H9 (cell line): Measurements from ENCODE around the gene RAP1GAP. TPM values are rescaled to one million over a fixed set of nuclear protein-coding genes. Genes with fewer than 3 reads are reported as not detected.

Experiments used
- DNase-seq: peaks from one replicate; pipeline ENCODE4 v3.0.0-alpha.2; 2017
- H2AFZ ChIP-seq: one replicate; pipeline ENCODE4 v1.6.1; 2013; ENCODE audit warnings: mild to moderate bottlenecking, low read length, control low read depth, moderate library complexity
- H2AK5ac ChIP-seq: 2 replicates; pipeline ENCODE4 v1.6.1; 2013; ENCODE audit warnings: low read length, control low read depth, mixed read lengths; ENCODE audit not compliant: insufficient read length
- H2BK120ac ChIP-seq: one replicate; pipeline ENCODE4 v1.6.1; 2013; ENCODE audit warnings: low read depth, mild to moderate bottlenecking, low read length, control low read depth, inconsistent platforms; ENCODE audit not compliant: poor library complexity, severe bottlenecking
- H2BK12ac ChIP-seq: 2 replicates; pipeline ENCODE4 v1.6.1; 2013; ENCODE audit warnings: low read length, control low read depth, mixed read lengths, low read depth; ENCODE audit not compliant: insufficient read length
- H2BK15ac ChIP-seq: 2 replicates; pipeline ENCODE4 v1.6.1; 2013; ENCODE audit warnings: low read depth, low read length, control low read depth
- H2BK20ac ChIP-seq: one replicate; pipeline ENCODE4 v1.6.1; 2013; ENCODE audit warnings: low read depth, mild to moderate bottlenecking, low read length, control low read depth, inconsistent platforms; ENCODE audit not compliant: poor library complexity, severe bottlenecking
- H2BK5ac ChIP-seq: 2 replicates; pipeline ENCODE4 v1.6.1; 2013; ENCODE audit warnings: low read length, control low read depth, mixed read lengths; ENCODE audit not compliant: insufficient read length
- H3K14ac ChIP-seq: 2 replicates; pipeline ENCODE4 v1.6.1; 2013; ENCODE audit warnings: low read length, control low read depth; ENCODE audit not compliant: insufficient read depth
- H3K18ac ChIP-seq: 2 replicates; pipeline ENCODE4 v1.6.1; 2013; ENCODE audit warnings: low read depth, mild to moderate bottlenecking, mixed read lengths, low read length, control low read depth; ENCODE audit not compliant: insufficient read length
- H3K23ac ChIP-seq: 2 replicates; pipeline ENCODE4 v1.6.1; 2013; ENCODE audit warnings: low read length, control low read depth, mixed read lengths, low read depth; ENCODE audit not compliant: insufficient read length
- H3K23me2 ChIP-seq: 2 replicates; pipeline ENCODE4 v1.6.1; 2013; ENCODE audit warnings: low read depth, mild to moderate bottlenecking, mixed read lengths, low read length, control low read depth; ENCODE audit not compliant: insufficient read length, poor library complexity, severe bottlenecking
- H3K27ac ChIP-seq: 2 replicates; pipeline ENCODE4 v1.5.1; 2013; ENCODE audit warnings: low read length, control low read depth, mixed read lengths, low read depth; ENCODE audit not compliant: insufficient read length
- H3K27me3 ChIP-seq: 2 replicates; pipeline ENCODE4 v1.6.1; 2013; ENCODE audit warnings: low read length, control low read depth, inconsistent platforms; ENCODE audit not compliant: insufficient read depth
- H3K4ac ChIP-seq: 2 replicates; pipeline ENCODE4 v1.6.1; 2013; ENCODE audit warnings: low read depth, mild to moderate bottlenecking, control low read depth, inconsistent platforms, low read length, moderate library complexity
- H3K4me1 ChIP-seq: 2 replicates; pipeline ENCODE4 v1.6.1; 2013; ENCODE audit warnings: low read length, control low read depth, inconsistent platforms; ENCODE audit not compliant: insufficient read depth
- H3K4me2 ChIP-seq: 2 replicates; pipeline ENCODE4 v1.6.1; 2013; ENCODE audit warnings: low read length, control low read depth, mixed read lengths; ENCODE audit not compliant: insufficient read length, insufficient read depth
- H3K56ac ChIP-seq: 2 replicates; pipeline ENCODE4 v1.6.1; 2013; ENCODE audit warnings: low read depth, mild to moderate bottlenecking, mixed read lengths, low read length, control low read depth; ENCODE audit not compliant: insufficient read length
- H3K79me1 ChIP-seq: 2 replicates; pipeline ENCODE4 v1.6.1; 2013; ENCODE audit warnings: low read depth, mild to moderate bottlenecking, moderate library complexity, low read length, control low read depth, inconsistent platforms; ENCODE audit not compliant: insufficient read depth, poor library complexity, severe bottlenecking
- H3K79me2 ChIP-seq: 2 replicates; pipeline ENCODE4 v1.6.1; 2013; ENCODE audit warnings: low read length, control low read depth, inconsistent platforms; ENCODE audit not compliant: insufficient read depth
- H3K9ac ChIP-seq: 2 replicates; pipeline ENCODE4 v1.6.1; 2013; ENCODE audit warnings: low read length, control low read depth, mixed read lengths; ENCODE audit not compliant: insufficient read length; ENCODE audit errors: extremely low read depth
- H3K9me3 ChIP-seq: one replicate; pipeline ENCODE4 v1.6.1; 2013; ENCODE audit warnings: low read depth, low read length, inconsistent platforms; ENCODE audit not compliant: control insufficient read depth
- H3T11ph ChIP-seq: one replicate; pipeline ENCODE4 v1.6.1; 2013; ENCODE audit warnings: mild to moderate bottlenecking, low read length, control low read depth, inconsistent platforms
- H4K20me1 ChIP-seq: one replicate; pipeline ENCODE4 v1.6.1; 2013; ENCODE audit not compliant: control insufficient read depth, insufficient read length, insufficient read depth
- H4K5ac ChIP-seq: 2 replicates; pipeline ENCODE4 v1.6.1; 2013; ENCODE audit warnings: low read depth, mild to moderate bottlenecking, mixed read lengths, low read length, control low read depth; ENCODE audit not compliant: insufficient read length
- H4K8ac ChIP-seq: replicated peaks from 2 replicates; pipeline ENCODE4 v1.6.1; 2013; ENCODE audit warnings: low read length, control low read depth, mixed read lengths, low read depth; ENCODE audit not compliant: insufficient read length
- H4K91ac ChIP-seq: 2 replicates; pipeline ENCODE4 v1.6.1; 2013; ENCODE audit warnings: low read depth, mild to moderate bottlenecking, moderate library complexity, mixed read lengths, low read length, control low read depth; ENCODE audit not compliant: insufficient read length
- H3K27ac Mint-ChIP-seq, 3 experiments: 2 replicates in 2 of 3; 3 replicates in 1 of 3; pipeline ENCODE4 v1.8.0; 2020 to 2021; ENCODE audit warnings: mixed read lengths in 3 of 3, mild to moderate bottlenecking in 1 of 3, moderate library complexity in 1 of 3
- H3K27me3 Mint-ChIP-seq: 2 replicates; pipeline ENCODE4 v1.8.0; 2021; ENCODE audit warnings: low read depth, mild to moderate bottlenecking, moderate library complexity, mixed read lengths
- H3K36me3 Mint-ChIP-seq, 3 experiments: 2 replicates in 2 of 3; 3 replicates in 1 of 3; pipeline ENCODE4 v1.8.0; 2020 to 2021; ENCODE audit warnings: low read depth in 3 of 3, mixed read lengths in 3 of 3; ENCODE audit not compliant: insufficient read depth in 1 of 3
- H3K4me1 Mint-ChIP-seq, 2 experiments: 2 replicates each; pipeline ENCODE4 v1.8.0; 2020; ENCODE audit warnings: mixed read lengths in 2 of 2
- H3K4me3 Mint-ChIP-seq, 2 experiments: 2 replicates in 1 of 2; 3 replicates in 1 of 2; pipeline ENCODE4 v1.8.0; 2020 to 2021; ENCODE audit warnings: mild to moderate bottlenecking in 2 of 2, mixed read lengths in 2 of 2, moderate library complexity in 1 of 2
- H3K9me3 Mint-ChIP-seq, 2 experiments: 2 replicates in 1 of 2; 3 replicates in 1 of 2; pipeline ENCODE4 v1.8.0; 2020; ENCODE audit warnings: mild to moderate bottlenecking in 2 of 2, mixed read lengths in 2 of 2, moderate library complexity in 1 of 2
- CTCF ChIP-seq: fragments of 200-600 bp; sonication (generic); conservative IDR thresholded peaks from 3 replicates; pipeline ENCODE4 v1.8.0; 2021; ENCODE audit warnings: antibody characterized with exemption, mild to moderate bottlenecking
- WGBS: extraction: QIAGEN DNeasy Blood & Tissue Kit; methylation state at CpG from one replicate; pipeline ENCODE4 v1.1.7; 2013; ENCODE audit warnings: missing lambda C conversion rate, low lambda C conversion rate, mixed read lengths; ENCODE audit not compliant: insufficient read length; ENCODE audit errors: extremely low coverage; 5-methylcytosine and 5-hydroxymethylcytosine counted together
- total RNA-seq: library from RNA; stranded (reverse); gene quantifications from 2 replicates; pipeline ENCODE4 v1.2.1, GENCODE V29; 2021

Gene RAP1GAP
- total RNA-seq, 1 experiment from 2014 or later = 7.9 TPM

- peak overlapping the region in 1 of 2 experiments; percentile 30; a peak in 2 of 5 replicates for H3K4me3 Mint-ChIP-seq
- Histone ChIP-seq H2BK15ac (no peak overlapping the region), H2BK5ac (no peak overlapping the region), H3K4ac (no peak overlapping the region), H3K9me3 (no peaks in the 10 kb centered on the region), H3K23ac (no peak overlapping the region), H3K14ac (no peak overlapping the region), H3K79me2 (no peaks in the 10 kb centered on the region), H3K18ac (no peak overlapping the region), H3K27me3 (no peaks in the 10 kb centered on the region; the same call in 1 of the 2 replicates), H3K23me2 (peaks cover 14% of the 10 kb centered on the region), H3K9ac (no peak overlapping the region), H4K8ac (no peak overlapping the region), H3K27ac (no peak overlapping the region), H3K79me1 (no peaks in the 10 kb centered on the region), H2BK20ac (no peak overlapping the region), H2AFZ (no peak overlapping the region), H4K5ac (no peak overlapping the region), H3T11ph (no peak overlapping the region), H2BK12ac (no peak overlapping the region), H3K56ac (no peak overlapping the region), H2AK5ac (no peak overlapping the region), H4K91ac (no peak overlapping the region), H3K4me1 (no peaks in the 10 kb centered on the region; the same call in 1 of the 2 replicates), H4K20me1 (no peaks in the 10 kb centered on the region), H3K4me2 (no peak overlapping the region), H2BK120ac (no peak overlapping the region)
- H3K27ac Mint-ChIP-seq = no peak overlapping the region; a peak in 1 of 7 replicates
- peaks cover 32% of the 10 kb centered on the region for H3K27me3 Mint-ChIP-seq
- H3K9me3 Mint-ChIP-seq = no peaks in the 10 kb centered on the region
- no peak for TF ChIP-seq CTCF
- DNase-seq = no peak
- WGBS = no CpG with 5 or more reads among the region's 22 CpGs
- H3K36me3 Mint-ChIP-seq = no peaks in the 10 kb centered on the region; a peak in 1 of 7 replicates
- H3K4me1 Mint-ChIP-seq = peaks cover 28 to 45% of the 10 kb centered on the region in 2 experiments
Measured at GRCh38 chr1:21666576-21667320, 2.4 kb downstream of the RAP1GAP start.
